HepG2 (cell line): Measurements from ENCODE around the gene AP4S1. TPM values are rescaled to one million over a fixed set of nuclear protein-coding genes. Genes with fewer than 3 reads are reported as not detected.

Experiments used
- EHMT2 ChIP-seq: fragments of 200-600 bp; sonication (generic); IDR thresholded peaks from 2 replicates; pipeline ENCODE4 v1.7.0; 2017; ENCODE audit warnings: antibody characterized with exemption, low read depth, low read length, borderline replicate concordance
- FOXK2 ChIP-seq: fragments of 450-650 bp; IDR thresholded peaks from 2 replicates; pipeline ENCODE4 v1.6.1; 2016
- IKZF1 ChIP-seq: fragments of 450-650 bp; IDR thresholded peaks from 2 replicates; pipeline ENCODE4 v1.7.1; 2016
- JUNB ChIP-seq: sonication (generic); formaldehyde crosslinking; IDR thresholded peaks from 2 replicates; pipeline ENCODE4 v1.8.0; 2022; ENCODE audit warnings: missing genetic modification reagents, mild to moderate bottlenecking, borderline replicate concordance
- MBNL3 ChIP-seq: fragments of 250-450 bp; sonication (Bioruptor Pico); conservative IDR thresholded peaks from 2 replicates; pipeline ENCODE4 v1.8.0; 2022; ENCODE audit warnings: mild to moderate bottlenecking, inconsistent platforms
- MEF2D ChIP-seq: sonication (generic); formaldehyde crosslinking; IDR thresholded peaks from 2 replicates; pipeline ENCODE4 v1.5.1; 2020; ENCODE audit warnings: mild to moderate bottlenecking, missing genetic modification reagents
- POLR2G ChIP-seq: fragments of 200-400 bp; formaldehyde crosslinking; IDR thresholded peaks from 2 replicates; pipeline ENCODE4 v1.6.1; 2018; ENCODE audit warnings: mild to moderate bottlenecking, low read depth, low read length, moderate library complexity
- RBAK ChIP-seq: sonication (generic); formaldehyde crosslinking; IDR thresholded peaks from 2 replicates; pipeline ENCODE4 v1.5.1; 2020; ENCODE audit warnings: mild to moderate bottlenecking, missing genetic modification reagents
- RFXANK ChIP-seq: IDR thresholded peaks from 2 replicates; pipeline ENCODE4 v1.6.1; 2016
- SMAD9 ChIP-seq: sonication (generic); formaldehyde crosslinking; IDR thresholded peaks from 2 replicates; pipeline ENCODE4 v1.5.1; 2020; ENCODE audit warnings: mild to moderate bottlenecking, missing genetic modification reagents
- STAT6 ChIP-seq: sonication (generic); formaldehyde crosslinking; IDR thresholded peaks from 2 replicates; pipeline ENCODE4 v1.4.0; 2020; ENCODE audit warnings: missing genetic modification reagents, mild to moderate bottlenecking, borderline replicate concordance
- ZC3H13 ChIP-seq: sonication (generic); formaldehyde crosslinking; IDR thresholded peaks from 2 replicates; pipeline ENCODE4 v1.8.1; 2023; ENCODE audit warnings: mild to moderate bottlenecking, missing genetic modification reagents, moderate library complexity
- ZKSCAN5 ChIP-seq: sonication (generic); formaldehyde crosslinking; IDR thresholded peaks from 2 replicates; pipeline ENCODE4 v1.5.1; 2020; ENCODE audit warnings: mild to moderate bottlenecking, missing genetic modification reagents
- ZNF12 ChIP-seq: sonication (generic); formaldehyde crosslinking; IDR thresholded peaks from 2 replicates; pipeline ENCODE4 v1.5.0; 2020; ENCODE audit warnings: missing genetic modification reagents
- ZNF263 ChIP-seq: sonication (generic); formaldehyde crosslinking; IDR thresholded peaks from 2 replicates; pipeline ENCODE4 v1.4.0; 2020; ENCODE audit warnings: missing genetic modification reagents
- ZNF616 ChIP-seq: sonication (generic); formaldehyde crosslinking; IDR thresholded peaks from 2 replicates; pipeline ENCODE4 v1.5.0; 2020; ENCODE audit warnings: low read depth, mild to moderate bottlenecking, missing genetic modification reagents
- polyA plus RNA-seq, 8 experiments: library from polyadenylated mRNA; depleted of rRNA in 3 of 8; stranded (reverse) in 7 of 8; unstranded in 1 of 8; fragments of >200 nt; fragmentation: Illumina TruSeq in 4 of 8; extraction: Trizol in 4 of 8; gene quantifications; 2 replicates each; pipeline versions ENCODE4 v1.2.1 to v1.2.3, GENCODE V29; 2011 to 2016; ENCODE audit warnings: low read depth in 4 of 8, missing spikeins in 1 of 8, mixed read lengths in 1 of 8; ENCODE audit not compliant: insufficient read depth in 1 of 8
- total RNA-seq, 5 experiments: library from RNA; depleted of rRNA; stranded (reverse); fragments of >200 nt; fragmentation: Illumina TruSeq; extraction: Trizol; gene quantifications; 2 replicates each; pipeline ENCODE4 v1.2.3, GENCODE V29; 2016; ENCODE audit warnings: low read depth in 1 of 5
- TF ChIP-seq, protein P1 (sequence below): sonication (generic); formaldehyde crosslinking; IDR thresholded peaks from 2 replicates; pipeline ENCODE4 v1.5.1; 2020; ENCODE audit warnings: missing genetic modification reagents, mild to moderate bottlenecking, borderline replicate concordance
- TF ChIP-seq, protein P2 (sequence below): sonication (generic); formaldehyde crosslinking; IDR thresholded peaks from 2 replicates; pipeline ENCODE4 v1.4.0; 2020; ENCODE audit warnings: missing genetic modification reagents, borderline replicate concordance
- TF ChIP-seq, protein P3 (sequence below): IDR thresholded peaks from 2 replicates; pipeline ENCODE4 v1.6.1; 2016; ENCODE audit warnings: low read depth, control low read depth
- TF ChIP-seq, protein P4 (sequence below): sonication (generic); formaldehyde crosslinking; IDR thresholded peaks from 2 replicates; pipeline ENCODE4 v1.5.0; 2020; ENCODE audit warnings: mild to moderate bottlenecking, missing genetic modification reagents

AP4S1 gene
- total and polyA plus RNA-seq, 2 of the 13 experiments (the other 11 are each of a cell fraction or from before 2014, with no cell fraction given) = 3.9 to 21.1 TPM

- TF ChIP-seq STAT6 (CRISPR knock-in tag) (peak; percentile 26; the same call in 1 of the 2 replicates), MEF2D (CRISPR knock-in tag) (no peak), FOXK2 (peak; percentile 89), RBAK (no peak), ZC3H13 (CRISPR knock-in tag) (no peak), EHMT2 (no peak), ZNF616 (no peak), RFXANK (CRISPR knock-in tag) (no peak), SMAD9 (CRISPR knock-in tag) (no peak), ZNF12 (CRISPR knock-in tag) (peak; percentile 73), IKZF1 (no peak), ZNF263 (CRISPR knock-in tag) (0 out of 2 replicates have a peak, but pooled peaks have one; percentile 19), JUNB (CRISPR knock-in tag) (no peak), POLR2G (no peak; the same call in 1 of the 2 replicates), ZKSCAN5 (no peak), MBNL3 (CRISPR knock-in tag) (no peak)
- TF ChIP-seq, protein P1, sequence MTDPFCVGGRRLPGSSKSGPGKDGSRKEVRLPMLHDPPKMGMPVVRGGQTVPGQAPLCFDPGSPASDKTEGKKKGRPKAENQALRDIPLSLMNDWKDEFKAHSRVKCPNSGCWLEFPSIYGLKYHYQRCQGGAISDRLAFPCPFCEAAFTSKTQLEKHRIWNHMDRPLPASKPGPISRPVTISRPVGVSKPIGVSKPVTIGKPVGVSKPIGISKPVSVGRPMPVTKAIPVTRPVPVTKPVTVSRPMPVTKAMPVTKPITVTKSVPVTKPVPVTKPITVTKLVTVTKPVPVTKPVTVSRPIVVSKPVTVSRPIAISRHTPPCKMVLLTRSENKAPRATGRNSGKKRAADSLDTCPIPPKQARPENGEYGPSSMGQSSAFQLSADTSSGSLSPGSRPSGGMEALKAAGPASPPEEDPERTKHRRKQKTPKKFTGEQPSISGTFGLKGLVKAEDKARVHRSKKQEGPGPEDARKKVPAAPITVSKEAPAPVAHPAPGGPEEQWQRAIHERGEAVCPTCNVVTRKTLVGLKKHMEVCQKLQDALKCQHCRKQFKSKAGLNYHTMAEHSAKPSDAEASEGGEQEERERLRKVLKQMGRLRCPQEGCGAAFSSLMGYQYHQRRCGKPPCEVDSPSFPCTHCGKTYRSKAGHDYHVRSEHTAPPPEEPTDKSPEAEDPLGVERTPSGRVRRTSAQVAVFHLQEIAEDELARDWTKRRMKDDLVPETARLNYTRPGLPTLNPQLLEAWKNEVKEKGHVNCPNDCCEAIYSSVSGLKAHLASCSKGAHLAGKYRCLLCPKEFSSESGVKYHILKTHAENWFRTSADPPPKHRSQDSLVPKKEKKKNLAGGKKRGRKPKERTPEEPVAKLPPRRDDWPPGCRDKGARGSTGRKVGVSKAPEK (CRISPR knock-in tag) = no peak
- TF ChIP-seq, protein P2, sequence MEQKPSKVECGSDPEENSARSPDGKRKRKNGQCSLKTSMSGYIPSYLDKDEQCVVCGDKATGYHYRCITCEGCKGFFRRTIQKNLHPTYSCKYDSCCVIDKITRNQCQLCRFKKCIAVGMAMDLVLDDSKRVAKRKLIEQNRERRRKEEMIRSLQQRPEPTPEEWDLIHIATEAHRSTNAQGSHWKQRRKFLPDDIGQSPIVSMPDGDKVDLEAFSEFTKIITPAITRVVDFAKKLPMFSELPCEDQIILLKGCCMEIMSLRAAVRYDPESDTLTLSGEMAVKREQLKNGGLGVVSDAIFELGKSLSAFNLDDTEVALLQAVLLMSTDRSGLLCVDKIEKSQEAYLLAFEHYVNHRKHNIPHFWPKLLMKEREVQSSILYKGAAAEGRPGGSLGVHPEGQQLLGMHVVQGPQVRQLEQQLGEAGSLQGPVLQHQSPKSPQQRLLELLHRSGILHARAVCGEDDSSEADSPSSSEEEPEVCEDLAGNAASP (CRISPR knock-in tag) = peak; percentile 99
- TF ChIP-seq, protein P3, sequence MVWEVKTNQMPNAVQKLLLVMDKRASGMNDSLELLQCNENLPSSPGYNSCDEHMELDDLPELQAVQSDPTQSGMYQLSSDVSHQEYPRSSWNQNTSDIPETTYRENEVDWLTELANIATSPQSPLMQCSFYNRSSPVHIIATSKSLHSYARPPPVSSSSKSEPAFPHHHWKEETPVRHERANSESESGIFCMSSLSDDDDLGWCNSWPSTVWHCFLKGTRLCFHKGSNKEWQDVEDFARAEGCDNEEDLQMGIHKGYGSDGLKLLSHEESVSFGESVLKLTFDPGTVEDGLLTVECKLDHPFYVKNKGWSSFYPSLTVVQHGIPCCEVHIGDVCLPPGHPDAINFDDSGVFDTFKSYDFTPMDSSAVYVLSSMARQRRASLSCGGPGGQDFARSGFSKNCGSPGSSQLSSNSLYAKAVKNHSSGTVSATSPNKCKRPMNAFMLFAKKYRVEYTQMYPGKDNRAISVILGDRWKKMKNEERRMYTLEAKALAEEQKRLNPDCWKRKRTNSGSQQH (CRISPR knock-in tag) = no peak
- TF ChIP-seq, protein P4, sequence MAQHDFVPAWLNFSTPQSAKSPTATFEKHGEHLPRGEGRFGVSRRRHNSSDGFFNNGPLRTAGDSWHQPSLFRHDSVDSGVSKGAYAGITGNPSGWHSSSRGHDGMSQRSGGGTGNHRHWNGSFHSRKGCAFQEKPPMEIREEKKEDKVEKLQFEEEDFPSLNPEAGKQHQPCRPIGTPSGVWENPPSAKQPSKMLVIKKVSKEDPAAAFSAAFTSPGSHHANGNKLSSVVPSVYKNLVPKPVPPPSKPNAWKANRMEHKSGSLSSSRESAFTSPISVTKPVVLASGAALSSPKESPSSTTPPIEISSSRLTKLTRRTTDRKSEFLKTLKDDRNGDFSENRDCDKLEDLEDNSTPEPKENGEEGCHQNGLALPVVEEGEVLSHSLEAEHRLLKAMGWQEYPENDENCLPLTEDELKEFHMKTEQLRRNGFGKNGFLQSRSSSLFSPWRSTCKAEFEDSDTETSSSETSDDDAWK (CRISPR knock-in tag) = no peak
Observed at GRCh38 chr14:31090883-31091764, 65.7 kb downstream of the AP4S1 start (continued).
